NOMO-1 treated with dmso at 0.1 percent for 144 hours (cell line): ENCODE data around the gene FRRS1L.

ENCODE experiments used
- DNase-seq: peaks from one replicate; lab custom pipeline; 2025; ENCODE audit not compliant: unreplicated experiment; lab: John Stamatoyannopoulos, UW

The FRRS1L gene

GRCh38 chr9:109166771-109167601 is at the start of gene FRRS1L:
FRRS1L (minus strand) TSS chr9:109167249; CDS start chr9:109167138, 111 bp downstream.
- DNase-seq = no peak

GRCh38 chr9:109214414-109214813 is 47.4 kb upstream of the FRRS1L start:
- no peak for DNase-seq

GRCh38 chr9:109213285-109214121 is 46.5 kb upstream of the FRRS1L start:
- DNase-seq = no peak

- no peak for DNase-seq
Observed at GRCh38 chr9:109212768-109213167, 45.7 kb upstream of the FRRS1L start.

- no peak for DNase-seq
Observed at GRCh38 chr9:109206670-109207069, 39.6 kb upstream of the FRRS1L start.

- DNase-seq = no peak
Observed at GRCh38 chr9:109205526-109205925, 38.5 kb upstream of the FRRS1L start.

- no peak for DNase-seq
Observed at GRCh38 chr9:109203761-109204360, 36.8 kb upstream of the FRRS1L start.

GRCh38 chr9:109199676-109200075 is 32.6 kb upstream of the FRRS1L start:
- DNase-seq = no peak

GRCh38 chr9:109198736-109199382 is 31.8 kb upstream of the FRRS1L start:
- DNase-seq = no peak

- DNase-seq = no peak
Observed at GRCh38 chr9:109193974-109194556, 27.0 kb upstream of the FRRS1L start.

GRCh38 chr9:109192732-109193361 is 25.8 kb upstream of the FRRS1L start:
- no peak for DNase-seq

GRCh38 chr9:109191746-109192145 is 24.7 kb upstream of the FRRS1L start:
- DNase-seq = no peak

- no peak for DNase-seq
Observed at GRCh38 chr9:109190151-109190550, 23.1 kb upstream of the FRRS1L start.

- no peak for DNase-seq
Observed at GRCh38 chr9:109186857-109187520, 19.9 kb upstream of the FRRS1L start.

GRCh38 chr9:109182940-109183798 is 16.1 kb upstream of the FRRS1L start:
- DNase-seq = no peak

- no peak for DNase-seq
Observed at GRCh38 chr9:109182550-109182939, 15.5 kb upstream of the FRRS1L start.

GRCh38 chr9:109181284-109181683 is 14.2 kb upstream of the FRRS1L start:
- DNase-seq = no peak

GRCh38 chr9:109179801-109180523 is 12.9 kb upstream of the FRRS1L start:
- no peak for DNase-seq
